ENCODE data around the gene TRMT1L.

The TRMT1L gene

DNA sequence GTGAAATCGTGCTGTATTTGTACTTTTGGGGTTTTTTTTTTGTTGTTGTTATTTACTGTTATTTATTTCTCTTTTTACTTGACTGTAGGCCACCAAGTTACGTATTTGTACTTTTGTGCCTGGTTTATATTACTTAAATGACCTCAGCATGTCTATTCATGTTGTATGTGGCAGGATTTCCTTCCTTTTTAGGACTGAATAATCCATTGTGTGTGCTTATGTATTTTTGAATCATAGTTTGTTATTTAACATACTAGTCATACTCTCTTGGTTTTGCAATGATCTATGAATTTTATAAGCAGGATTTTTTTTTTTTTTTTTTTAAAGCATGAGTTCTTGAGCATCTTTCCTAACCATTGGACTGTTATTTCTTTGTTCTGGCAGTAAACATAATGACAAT is 60.2 kb downstream of the TRMT1L start:
- no peak for DNase-seq (ENCODE audit: extremely low read depth, low read depth)
- TF ChIP-seq, protein P1, sequence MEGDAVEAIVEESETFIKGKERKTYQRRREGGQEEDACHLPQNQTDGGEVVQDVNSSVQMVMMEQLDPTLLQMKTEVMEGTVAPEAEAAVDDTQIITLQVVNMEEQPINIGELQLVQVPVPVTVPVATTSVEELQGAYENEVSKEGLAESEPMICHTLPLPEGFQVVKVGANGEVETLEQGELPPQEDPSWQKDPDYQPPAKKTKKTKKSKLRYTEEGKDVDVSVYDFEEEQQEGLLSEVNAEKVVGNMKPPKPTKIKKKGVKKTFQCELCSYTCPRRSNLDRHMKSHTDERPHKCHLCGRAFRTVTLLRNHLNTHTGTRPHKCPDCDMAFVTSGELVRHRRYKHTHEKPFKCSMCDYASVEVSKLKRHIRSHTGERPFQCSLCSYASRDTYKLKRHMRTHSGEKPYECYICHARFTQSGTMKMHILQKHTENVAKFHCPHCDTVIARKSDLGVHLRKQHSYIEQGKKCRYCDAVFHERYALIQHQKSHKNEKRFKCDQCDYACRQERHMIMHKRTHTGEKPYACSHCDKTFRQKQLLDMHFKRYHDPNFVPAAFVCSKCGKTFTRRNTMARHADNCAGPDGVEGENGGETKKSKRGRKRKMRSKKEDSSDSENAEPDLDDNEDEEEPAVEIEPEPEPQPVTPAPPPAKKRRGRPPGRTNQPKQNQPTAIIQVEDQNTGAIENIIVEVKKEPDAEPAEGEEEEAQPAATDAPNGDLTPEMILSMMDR (IDR thresholded peaks at IDR 0.05; ENCODE audit: low read depth, low read length, missing control alignments), result no peak
- no peak overlapping the region for H3K4me3 ChIP-seq (replicated peaks; ENCODE audit: low read depth, low read length)

DNA sequence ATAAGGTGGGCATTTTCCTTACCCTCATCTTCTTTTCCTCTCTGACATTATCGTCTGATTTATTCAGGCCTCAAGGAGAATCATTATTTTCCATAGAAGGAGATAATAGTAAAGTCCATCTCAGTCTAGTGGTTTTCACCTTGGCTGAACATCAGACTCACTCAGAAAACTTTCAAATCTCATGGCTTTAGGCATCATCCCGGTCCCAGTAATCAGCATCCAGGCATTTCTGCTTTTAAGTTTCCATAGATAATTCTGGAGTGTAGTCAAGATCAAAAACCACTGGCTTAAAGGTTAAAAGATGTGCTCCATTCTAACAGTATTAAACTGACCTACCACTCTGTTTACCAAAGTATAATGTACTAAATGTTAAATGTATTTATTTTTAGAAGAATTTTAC is 62.0 kb downstream of the TRMT1L start:
- TF ChIP-seq, protein P1 (IDR thresholded peaks at IDR 0.05; ENCODE audit: low read depth, low read length, missing control alignments), result no peak
- no peak for DNase-seq (ENCODE audit: extremely low read depth, low read depth)
- no peak overlapping the region for H3K4me3 ChIP-seq (replicated peaks; ENCODE audit: low read depth, low read length)

DNA sequence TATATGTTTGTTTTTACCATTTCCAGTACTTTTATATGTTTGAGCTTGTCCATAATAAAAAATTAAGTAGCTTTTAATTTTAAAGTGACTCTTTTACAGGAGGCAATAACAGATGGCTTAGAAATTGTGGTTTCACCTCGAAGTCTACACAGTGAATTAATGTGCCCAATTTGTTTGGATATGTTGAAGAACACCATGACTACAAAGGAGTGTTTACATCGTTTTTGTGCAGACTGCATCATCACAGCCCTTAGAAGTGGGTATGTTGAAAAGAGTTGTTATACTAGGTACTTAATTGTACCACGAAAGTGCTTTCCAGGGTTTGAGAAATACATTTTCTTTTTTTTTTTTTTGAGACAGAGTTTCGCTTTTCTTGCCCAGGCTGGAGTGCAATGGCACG is 65.3 kb downstream of the TRMT1L start:
- DNase-seq (ENCODE audit: extremely low read depth, low read depth), result no peak
- H3K4me3 ChIP-seq (replicated peaks; ENCODE audit: low read depth, low read length), result no peak overlapping the region
- TF ChIP-seq, protein P1 (IDR thresholded peaks at IDR 0.05; ENCODE audit: low read depth, low read length, missing control alignments), result no peak

DNA sequence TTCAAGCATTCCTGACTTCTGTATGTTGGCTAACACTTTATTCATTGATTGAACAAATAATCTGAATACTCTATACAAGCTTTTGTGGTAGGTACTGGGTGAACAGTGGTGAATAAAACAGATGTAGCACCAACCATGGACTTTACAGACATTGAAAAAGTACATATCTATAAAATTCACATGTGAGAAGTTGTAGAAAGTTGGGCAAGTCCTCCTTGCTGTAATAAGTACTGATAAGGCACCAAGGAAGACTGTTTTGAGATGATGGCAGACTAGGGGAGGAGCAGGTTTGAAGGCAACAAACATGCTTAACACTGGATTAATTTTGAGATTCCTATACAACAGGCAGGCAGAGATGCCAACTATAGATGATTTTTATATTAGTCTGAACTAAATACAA is 69.0 kb downstream of the TRMT1L start:
- DNase-seq (ENCODE audit: extremely low read depth, low read depth), result no peak
- no peak overlapping the region for H3K4me3 ChIP-seq (replicated peaks; ENCODE audit: low read depth, low read length)
- TF ChIP-seq, protein P1 (IDR thresholded peaks at IDR 0.05; ENCODE audit: low read depth, low read length, missing control alignments), result no peak

DNA sequence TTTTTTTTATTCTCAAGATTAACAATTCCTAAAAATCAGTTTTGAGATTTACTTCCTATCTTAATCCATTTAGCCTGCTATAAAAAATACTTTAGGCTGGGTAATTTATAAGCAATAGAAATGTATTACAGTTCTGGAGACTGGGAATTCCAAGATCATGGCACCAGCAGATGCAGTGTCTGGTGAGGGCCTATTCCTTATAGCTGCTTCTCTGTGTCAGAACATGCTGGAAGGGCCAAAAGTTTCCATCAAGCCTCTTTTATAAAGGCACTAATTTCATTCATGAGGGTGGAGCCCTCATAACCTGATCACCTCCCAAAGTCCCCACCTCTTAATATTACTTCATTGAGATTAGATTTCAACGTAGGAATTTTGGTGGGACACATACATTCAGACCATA is 69.7 kb downstream of the TRMT1L start:
- TF ChIP-seq, protein P1 (IDR thresholded peaks at IDR 0.05; ENCODE audit: low read depth, low read length, missing control alignments), result no peak
- H3K4me3 ChIP-seq (replicated peaks; ENCODE audit: low read depth, low read length), result no peak overlapping the region
- DNase-seq (ENCODE audit: extremely low read depth, low read depth), result no peak

DNA sequence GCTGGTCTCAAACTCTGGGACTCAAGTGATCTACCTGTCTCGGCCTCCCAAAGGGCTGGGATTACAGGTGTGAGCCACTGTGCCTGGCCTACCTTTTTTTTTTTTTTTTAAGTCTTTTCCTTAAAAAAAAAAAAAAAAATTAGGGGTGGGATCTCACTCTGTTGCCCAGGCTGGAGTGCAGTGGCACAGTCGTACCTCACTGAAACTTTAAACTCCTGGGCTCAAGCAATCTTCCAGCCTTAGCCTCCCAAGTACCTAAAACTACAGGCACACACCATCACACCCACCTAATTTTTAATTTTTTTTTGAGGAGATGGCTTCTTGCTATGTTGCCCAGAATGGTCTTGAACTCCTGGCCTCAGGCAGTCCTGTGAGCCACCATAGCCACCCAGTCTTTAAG is 72.9 kb downstream of the TRMT1L start:
- H3K4me3 ChIP-seq (replicated peaks; ENCODE audit: low read depth, low read length), result no peak overlapping the region
- no peak for DNase-seq (ENCODE audit: extremely low read depth, low read depth)

DNA sequence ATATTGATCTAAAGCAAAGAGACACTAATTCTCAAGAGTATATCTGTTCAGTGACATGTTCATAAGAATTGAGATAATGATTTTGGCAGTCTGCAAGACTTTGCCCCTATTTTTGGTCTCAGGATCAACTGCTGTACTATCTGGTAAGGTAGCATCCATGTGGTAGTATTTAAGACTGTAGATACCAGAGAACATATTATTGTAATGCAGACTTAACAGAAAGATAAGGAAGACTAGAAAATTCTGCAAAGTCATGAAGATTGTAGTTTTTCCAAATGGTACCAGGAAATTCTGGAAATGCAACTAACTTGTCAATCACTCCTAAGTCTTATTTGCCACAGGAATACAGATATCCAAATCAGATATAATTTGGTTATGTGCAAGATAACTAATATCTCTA is 76.3 kb downstream of the TRMT1L start:
- TF ChIP-seq, protein P1 (IDR thresholded peaks at IDR 0.05; ENCODE audit: low read depth, low read length, missing control alignments), result no peak
- no peak overlapping the region for H3K4me3 ChIP-seq (replicated peaks; ENCODE audit: low read depth, low read length)
- no peak for DNase-seq (ENCODE audit: extremely low read depth, low read depth)

More for the DNA sequence above, 72.9 kb downstream of the TRMT1L start:
- TF ChIP-seq, protein P1 (IDR thresholded peaks at IDR 0.05; ENCODE audit: low read depth, low read length, missing control alignments), result no peak
